ENCODE measurements around the gene OR2T34.
"Not testable (repeated sequence)": the region's sequence is repeated elsewhere in the genome, so short reads cannot be mapped to it uniquely, and the experiment has no call there.

Gene OR2T34, protein sequence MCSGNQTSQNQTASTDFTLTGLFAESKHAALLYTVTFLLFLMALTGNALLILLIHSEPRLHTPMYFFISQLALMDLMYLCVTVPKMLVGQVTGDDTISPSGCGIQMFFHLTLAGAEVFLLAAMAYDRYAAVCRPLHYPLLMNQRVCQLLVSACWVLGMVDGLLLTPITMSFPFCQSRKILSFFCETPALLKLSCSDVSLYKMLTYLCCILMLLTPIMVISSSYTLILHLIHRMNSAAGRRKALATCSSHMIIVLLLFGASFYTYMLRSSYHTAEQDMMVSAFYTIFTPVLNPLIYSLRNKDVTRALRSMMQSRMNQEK

GRCh38 chr1:248574657-248575056 is at the start of gene OR2T34:
OR2T34 (minus strand) TSS chr1:248574757; CDS start chr1:248574757, 0 bp downstream.
- not testable (repeated sequence) for H3K4me3 ChIP-seq (replicated peaks; ENCODE audit: low read depth, low read length); DNase-seq (ENCODE audit: extremely low read depth, low read depth)

- no peak for DNase-seq (ENCODE audit: extremely low read depth, low read depth)
- H3K4me3 ChIP-seq (replicated peaks; ENCODE audit: low read depth, low read length): no peak overlapping the region
- TF ChIP-seq, protein P1, sequence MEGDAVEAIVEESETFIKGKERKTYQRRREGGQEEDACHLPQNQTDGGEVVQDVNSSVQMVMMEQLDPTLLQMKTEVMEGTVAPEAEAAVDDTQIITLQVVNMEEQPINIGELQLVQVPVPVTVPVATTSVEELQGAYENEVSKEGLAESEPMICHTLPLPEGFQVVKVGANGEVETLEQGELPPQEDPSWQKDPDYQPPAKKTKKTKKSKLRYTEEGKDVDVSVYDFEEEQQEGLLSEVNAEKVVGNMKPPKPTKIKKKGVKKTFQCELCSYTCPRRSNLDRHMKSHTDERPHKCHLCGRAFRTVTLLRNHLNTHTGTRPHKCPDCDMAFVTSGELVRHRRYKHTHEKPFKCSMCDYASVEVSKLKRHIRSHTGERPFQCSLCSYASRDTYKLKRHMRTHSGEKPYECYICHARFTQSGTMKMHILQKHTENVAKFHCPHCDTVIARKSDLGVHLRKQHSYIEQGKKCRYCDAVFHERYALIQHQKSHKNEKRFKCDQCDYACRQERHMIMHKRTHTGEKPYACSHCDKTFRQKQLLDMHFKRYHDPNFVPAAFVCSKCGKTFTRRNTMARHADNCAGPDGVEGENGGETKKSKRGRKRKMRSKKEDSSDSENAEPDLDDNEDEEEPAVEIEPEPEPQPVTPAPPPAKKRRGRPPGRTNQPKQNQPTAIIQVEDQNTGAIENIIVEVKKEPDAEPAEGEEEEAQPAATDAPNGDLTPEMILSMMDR (IDR thresholded peaks at IDR 0.05; ENCODE audit: low read depth, low read length, missing control alignments): no peak
Measured at GRCh38 chr1:248622570-248623001, 48.0 kb upstream of the OR2T34 start.

- no peak for DNase-seq (ENCODE audit: extremely low read depth, low read depth)
- TF ChIP-seq, protein P1 (IDR thresholded peaks at IDR 0.05; ENCODE audit: low read depth, low read length, missing control alignments): no peak
- H3K4me3 ChIP-seq (replicated peaks; ENCODE audit: low read depth, low read length): no peak overlapping the region
Measured at GRCh38 chr1:248621770-248622169, 47.2 kb upstream of the OR2T34 start.

GRCh38 chr1:248618878-248619277 is 44.3 kb upstream of the OR2T34 start:
- H3K4me3 ChIP-seq (replicated peaks; ENCODE audit: low read depth, low read length): no peak overlapping the region
- no peak for DNase-seq (ENCODE audit: extremely low read depth, low read depth)
- TF ChIP-seq, protein P1 (IDR thresholded peaks at IDR 0.05; ENCODE audit: low read depth, low read length, missing control alignments): peak; percentile 23

DNA sequence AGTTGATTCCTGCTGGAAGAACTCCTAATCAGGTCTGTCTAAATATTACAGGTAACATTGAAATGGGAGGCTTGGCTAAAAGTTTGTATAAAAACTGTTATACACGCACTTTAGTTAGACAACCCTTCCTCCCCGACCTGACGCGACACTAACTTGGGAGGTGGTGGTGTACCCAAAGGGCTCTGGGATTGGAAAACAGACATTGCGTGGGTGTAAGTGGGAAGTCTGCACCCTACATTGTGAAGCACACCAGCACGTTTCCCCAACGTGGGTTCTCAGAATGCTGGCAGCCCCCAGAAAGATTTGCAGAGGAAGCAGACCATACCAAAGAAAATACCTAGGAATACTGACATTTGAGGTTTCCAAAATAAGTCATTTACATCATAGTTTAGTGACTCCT is 43.6 kb upstream of the OR2T34 start:
- TF ChIP-seq, protein P1 (IDR thresholded peaks at IDR 0.05; ENCODE audit: low read depth, low read length, missing control alignments): no peak
- no peak for DNase-seq (ENCODE audit: extremely low read depth, low read depth)
- no peak overlapping the region for H3K4me3 ChIP-seq (replicated peaks; ENCODE audit: low read depth, low read length)

DNA sequence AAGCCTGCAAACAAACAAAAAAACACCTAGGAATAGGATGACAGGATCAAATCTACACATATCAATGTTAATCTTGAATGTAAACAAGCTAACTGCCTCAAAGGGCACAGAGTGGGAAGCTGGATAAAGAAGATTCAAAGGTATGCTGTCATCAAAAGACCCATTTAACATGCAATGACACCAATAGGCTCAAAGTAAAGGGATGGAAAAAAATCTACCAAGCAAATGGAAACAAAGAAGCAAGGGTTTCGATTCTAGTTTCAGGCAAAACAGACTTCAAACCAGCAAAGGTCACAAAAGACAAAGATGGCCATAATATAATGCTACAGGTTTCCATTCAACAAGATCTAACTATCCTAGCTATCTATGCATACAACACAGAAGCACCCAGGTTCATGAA is 39.2 kb upstream of the OR2T34 start:
- DNase-seq (ENCODE audit: extremely low read depth, low read depth): no peak
- TF ChIP-seq, protein P1 (IDR thresholded peaks at IDR 0.05; ENCODE audit: low read depth, low read length, missing control alignments): no peak
- no peak overlapping the region for H3K4me3 ChIP-seq (replicated peaks; ENCODE audit: low read depth, low read length)

DNA sequence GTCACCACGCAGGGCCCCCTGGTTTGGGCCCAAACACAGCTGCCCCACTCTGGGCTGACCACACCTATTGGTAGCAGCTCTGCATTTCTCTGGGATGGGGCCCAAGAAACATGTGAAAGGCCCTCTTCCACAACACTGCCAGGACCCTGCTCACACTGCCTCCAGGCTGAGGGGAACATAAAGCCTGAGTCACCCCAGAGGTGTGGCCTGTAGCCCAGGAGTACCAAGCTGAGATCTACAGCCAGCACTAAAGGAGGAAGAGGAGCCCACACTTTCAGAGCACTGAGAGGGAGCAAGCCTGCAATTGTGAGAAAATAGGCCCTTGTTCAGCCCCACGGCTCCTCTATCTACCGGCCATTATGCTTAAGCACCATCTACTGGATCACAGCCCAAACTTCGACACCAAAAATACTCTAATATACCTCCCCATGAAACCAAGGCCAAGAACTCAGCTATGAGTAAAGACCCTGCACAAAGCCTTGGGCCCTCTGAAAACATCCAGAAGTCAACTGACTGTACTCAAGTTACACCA is 37.4 kb upstream of the OR2T34 start:
- H3K4me3 ChIP-seq (replicated peaks; ENCODE audit: low read depth, low read length): no peak overlapping the region
- no peak for DNase-seq (ENCODE audit: extremely low read depth, low read depth)
- TF ChIP-seq, protein P1 (IDR thresholded peaks at IDR 0.05; ENCODE audit: low read depth, low read length, missing control alignments): no peak
